Stimulated activated CD8-positive, alpha-beta memory T cell treated with anti-CD3 and anti-CD28 coated beads, Interleukin-4, amount 100 ng/mL, for 1 hour (primary cell): ENCODE measurements around the gene CNTNAP5.

Source experiments
- DNase-seq, 2 donors: peaks; one replicate each; pipeline ENCODE4 v3.0.0-alpha.2; 2020; ENCODE audit warnings: low read depth in 2 of 2, low spot score in 1 of 2

CNTNAP5 gene

GRCh38 chr2:124589971-124590370 lies 564.9 kb downstream of the CNTNAP5 start:
- DNase-seq, result no peak

GRCh38 chr2:124602759-124603158 lies 577.7 kb downstream of the CNTNAP5 start:
- no peak for DNase-seq

GRCh38 chr2:124604940-124605339 lies 579.9 kb downstream of the CNTNAP5 start:
- no peak for DNase-seq

GRCh38 chr2:124607679-124608078 lies 582.6 kb downstream of the CNTNAP5 start:
- DNase-seq, result no peak

GRCh38 chr2:124609667-124610066 lies 584.6 kb downstream of the CNTNAP5 start:
- no peak for DNase-seq

- DNase-seq, result no peak
Measured at GRCh38 chr2:124610141-124610540, 585.1 kb downstream of the CNTNAP5 start.

- DNase-seq, result no peak
Measured at GRCh38 chr2:124610866-124611265, 585.8 kb downstream of the CNTNAP5 start.

- DNase-seq, result no peak
Measured at GRCh38 chr2:124623560-124623959, 598.5 kb downstream of the CNTNAP5 start.

GRCh38 chr2:124625561-124625960 lies 600.5 kb downstream of the CNTNAP5 start:
- no peak for DNase-seq

GRCh38 chr2:124626993-124627392 lies 601.9 kb downstream of the CNTNAP5 start:
- no peak for DNase-seq

- no peak for DNase-seq
Measured at GRCh38 chr2:124633812-124634211, 608.7 kb downstream of the CNTNAP5 start.

- DNase-seq, result no peak
Measured at GRCh38 chr2:124639524-124639923, 614.4 kb downstream of the CNTNAP5 start.

- no peak for DNase-seq
Measured at GRCh38 chr2:124640221-124640750, 615.2 kb downstream of the CNTNAP5 start.

- no peak for DNase-seq
Measured at GRCh38 chr2:124646166-124646815, 621.2 kb downstream of the CNTNAP5 start.

GRCh38 chr2:124647245-124647644 lies 622.2 kb downstream of the CNTNAP5 start:
- DNase-seq, result no peak

GRCh38 chr2:124647663-124648062 lies 622.6 kb downstream of the CNTNAP5 start:
- DNase-seq, result no peak

- DNase-seq, result no peak
Measured at GRCh38 chr2:124649001-124649400, 623.9 kb downstream of the CNTNAP5 start.

- DNase-seq, result no peak
Measured at GRCh38 chr2:124652099-124652498, 627.0 kb downstream of the CNTNAP5 start.

- no peak for DNase-seq
Measured at GRCh38 chr2:124658373-124658772, 633.3 kb downstream of the CNTNAP5 start.

- DNase-seq, result no peak
Measured at GRCh38 chr2:124661558-124661957, 636.5 kb downstream of the CNTNAP5 start.

GRCh38 chr2:124662946-124663644 lies 638.0 kb downstream of the CNTNAP5 start:
- no peak for DNase-seq

- no peak for DNase-seq
Measured at GRCh38 chr2:124663645-124663997, 638.5 kb downstream of the CNTNAP5 start.

GRCh38 chr2:124664363-124664762 lies 639.3 kb downstream of the CNTNAP5 start:
- no peak for DNase-seq
